Small intestine (tissue), 7 donors: ENCODE data around the gene REXO5. TPM values are rescaled to one million over a fixed set of nuclear protein-coding genes. Genes with fewer than 3 reads are reported as not detected.

ENCODE experiments used
- DNase-seq, 2 donors: peaks; one replicate each; pipeline versions ENCODE4 v3.0.0 to v3.0.0-alpha.2; 2013
- FAIRE-seq: peaks from 2 replicates; lab custom pipeline; 2012; peaks lifted over from hg19 to GRCh38; lab: Jason Lieb, UNC
- H3K27ac ChIP-seq, 3 donors: one replicate each; pipeline ENCODE4 v1.5.1; 2013; ENCODE audit warnings: low read length in 2 of 3, mild to moderate bottlenecking in 2 of 3, control low read depth in 1 of 3, inconsistent platforms in 1 of 3, low read depth in 1 of 3, moderate library complexity in 1 of 3
- H3K27me3 ChIP-seq, 3 donors: one replicate each; pipeline ENCODE4 v1.6.1; 2013; ENCODE audit warnings: low read length in 3 of 3, inconsistent platforms in 1 of 3; ENCODE audit not compliant: control insufficient read depth in 3 of 3, insufficient read depth in 3 of 3
- H3K36me3 ChIP-seq, 3 donors: one replicate each; pipeline ENCODE4 v1.6.1; 2013; ENCODE audit warnings: low read length in 3 of 3, inconsistent platforms in 1 of 3, low read depth in 1 of 3, mild to moderate bottlenecking in 1 of 3, moderate library complexity in 1 of 3; ENCODE audit not compliant: control insufficient read depth in 3 of 3, insufficient read depth in 2 of 3
- H3K4me1 ChIP-seq, 3 donors: one replicate each; pipeline ENCODE4 v1.6.1; 2013; ENCODE audit warnings: low read length in 2 of 3, inconsistent platforms in 1 of 3, low read depth in 1 of 3, mild to moderate bottlenecking in 1 of 3, moderate library complexity in 1 of 3; ENCODE audit not compliant: control insufficient read depth in 3 of 3, insufficient read depth in 2 of 3
- H3K4me3 ChIP-seq, 3 donors: one replicate each; pipeline ENCODE4 v1.5.1; 2013; ENCODE audit warnings: low read length in 3 of 3, control low read depth in 1 of 3, inconsistent platforms in 1 of 3, low read depth in 1 of 3, mild to moderate bottlenecking in 1 of 3, moderate library complexity in 1 of 3
- H3K9me3 ChIP-seq, 2 donors: one replicate each; pipeline ENCODE4 v1.6.1; 2013; ENCODE audit warnings: low read depth in 1 of 2, low read length in 1 of 2; ENCODE audit not compliant: control insufficient read depth in 2 of 2, insufficient read depth in 1 of 2
- WGBS, 3 donors: extraction: QIAGEN DNeasy Blood & Tissue Kit; methylation state at CpG; one replicate each; pipeline ENCODE4 v1.1.7; 2013; 5-methylcytosine and 5-hydroxymethylcytosine counted together
- polyA plus RNA-seq, 4 donors: library from polyadenylated mRNA; stranded (reverse) in 3 of 4; unstranded in 1 of 4; fragments of 200-250 nt in 3 of 4; fragments of 120-200 nt in 1 of 4; gene quantifications; one replicate each; pipeline versions ENCODE4 v1.2.1 to v1.2.3, GENCODE V29; 2013
- donor health status: healthy with polysubstance abuse.
- donor health status: control.
- donor health status: control.
- donor health status: Bipolar disorder and iron deficiency.
- donor health status: healthy.

The REXO5 gene
- polyA plus RNA-seq, 4 donors, result 0.54 to 9.6 (median 3.3) TPM

DNA sequence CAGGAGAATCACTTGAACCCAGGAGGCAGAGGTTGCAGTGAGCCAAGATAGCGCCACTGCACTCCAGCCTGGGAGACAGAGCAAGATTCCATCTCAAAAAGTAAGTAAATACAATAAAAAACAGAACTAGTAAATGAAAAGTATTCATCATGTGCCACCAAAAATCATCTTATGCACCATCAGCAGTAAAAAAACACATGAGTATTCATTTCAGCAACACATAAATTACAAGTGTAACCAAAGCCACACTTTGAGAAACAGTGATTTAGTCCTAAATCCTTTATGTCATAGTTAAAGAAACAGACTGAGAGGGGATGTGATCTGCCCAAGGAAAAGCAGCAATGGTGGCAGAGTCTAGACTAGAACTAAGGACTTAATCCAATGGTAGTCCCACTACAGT lies 80.9 kb downstream of the REXO5 start:
- Histone ChIP-seq H3K4me3 (no peak overlapping the region), H3K27me3 (no peaks in the 10 kb centered on the region), H3K27ac (peak overlapping the region in 1 of 3 donors; percentile 5), H3K4me1 (peaks cover 2 to 61% (median 5%) of the 10 kb centered on the region in 3 donors), H3K36me3 (peaks cover 0 to 25% (median 0%) of the 10 kb centered on the region in 3 donors), H3K9me3 (no peaks in the 10 kb centered on the region)
- DNase-seq (no peak), FAIRE-seq (no peak)
- WGBS, 3 donors, result 92 to 100% (median 100%) methylated on average over 1 of the region's 1 CpG

DNA sequence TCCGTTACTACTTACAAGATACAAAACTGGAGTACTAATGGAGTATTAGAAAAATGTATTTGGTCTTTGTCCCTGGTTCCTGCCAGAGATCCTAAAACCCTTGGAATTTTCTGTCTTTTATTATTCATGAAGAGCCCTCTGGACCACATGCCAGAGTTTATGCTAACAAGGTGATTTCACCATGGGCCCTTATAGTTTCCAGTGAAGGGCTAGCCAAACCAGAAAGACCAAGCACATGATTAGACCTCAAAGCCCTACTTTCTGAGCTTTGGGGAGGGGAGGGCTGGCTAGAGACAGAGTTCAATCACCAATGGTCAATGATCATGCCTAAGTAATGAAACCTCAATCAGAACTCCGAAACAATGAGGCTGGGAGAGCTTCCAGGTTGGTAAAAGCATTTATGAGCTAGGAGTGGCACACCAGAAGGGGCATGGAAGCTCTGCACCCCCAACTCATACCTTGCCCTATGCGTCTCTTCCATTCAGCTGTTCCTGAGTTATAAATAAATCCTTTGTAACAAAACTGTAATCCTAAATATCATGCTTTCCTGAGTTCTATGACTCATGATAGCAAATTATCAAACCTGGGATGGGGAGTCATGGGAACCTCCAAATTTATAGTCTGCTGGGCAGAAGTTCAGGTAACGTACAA lies 83.4 kb downstream of the REXO5 start:
- DNase-seq, result peak; percentile 35 to 42
- Histone ChIP-seq H3K36me3 (peaks cover 0 to 38% (median 0%) of the 10 kb centered on the region in 3 donors), H3K4me3 (no peak overlapping the region), H3K27me3 (no peaks in the 10 kb centered on the region), H3K4me1 (peaks cover 2 to 42% (median 5%) of the 10 kb centered on the region in 3 donors), H3K27ac (peak overlapping the region in 1 of 3 donors; percentile 53), H3K9me3 (no peaks in the 10 kb centered on the region)
- WGBS, 3 donors, result 26 to 71% (median 45%) methylated on average over 4 of the region's 4 CpGs
- FAIRE-seq, result no peak

DNA sequence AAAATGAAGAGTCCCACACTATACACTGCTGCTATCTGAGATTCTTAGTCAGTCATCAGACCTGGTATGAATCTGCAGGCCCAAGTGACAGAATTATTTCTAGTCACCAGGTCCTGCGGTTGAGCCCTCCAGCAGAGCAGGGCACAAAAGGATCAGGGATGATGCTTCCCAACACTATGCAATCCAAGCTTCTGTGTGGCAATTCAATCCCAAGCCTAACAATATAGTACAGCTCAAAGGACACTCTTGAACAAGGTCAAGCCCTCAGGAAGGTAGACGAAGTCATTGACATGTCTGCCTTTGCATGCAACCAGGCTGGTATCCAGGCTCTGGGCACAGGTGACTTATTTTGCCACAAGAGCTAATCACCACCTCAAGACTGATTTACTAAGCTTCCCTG lies 88.1 kb downstream of the REXO5 start:
- no peak for FAIRE-seq
- Histone ChIP-seq H3K9me3 (no peaks in the 10 kb centered on the region), H3K27ac (no peak overlapping the region), H3K4me3 (no peak overlapping the region), H3K27me3 (no peaks in the 10 kb centered on the region), H3K4me1 (peaks cover 2 to 25% (median 12%) of the 10 kb centered on the region in 3 donors), H3K36me3 (peaks cover 0 to 38% (median 0%) of the 10 kb centered on the region in 3 donors)
- 82 to 93% (median 88%) methylated on average over 2 of the region's 2 CpGs for WGBS, 3 donors
- no peak for DNase-seq

DNA sequence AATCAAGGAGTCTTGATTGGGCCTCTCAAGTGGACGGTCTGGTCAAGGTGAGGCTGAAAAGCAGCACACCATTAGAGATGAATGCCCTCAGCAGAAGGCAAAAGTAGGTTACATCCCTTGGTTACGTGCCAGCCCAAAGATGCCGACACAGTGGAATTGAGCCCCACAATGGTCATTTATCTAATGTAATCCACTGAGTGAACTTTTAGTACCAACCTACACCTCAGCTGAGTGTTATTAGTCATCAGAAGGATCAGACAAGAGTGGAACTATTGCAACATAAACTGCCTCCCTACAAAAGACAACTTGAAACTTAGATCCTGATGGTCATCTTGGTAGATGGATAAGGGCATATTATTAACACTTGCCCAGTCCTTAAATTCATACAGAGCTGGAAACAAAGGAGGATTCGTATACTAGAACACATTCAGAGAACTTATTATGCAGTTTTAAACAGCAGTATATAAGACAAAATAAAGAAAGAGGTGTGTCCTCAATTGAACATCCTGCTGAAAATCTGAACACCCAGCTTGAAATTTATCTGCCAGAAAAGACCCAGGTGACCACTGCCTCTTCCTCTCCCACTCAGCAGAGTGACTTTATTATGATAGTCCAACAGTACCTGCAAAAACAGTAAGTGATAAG lies 91.0 kb downstream of the REXO5 start:
- no peaks in the 10 kb centered on the region for H3K27me3 ChIP-seq
- WGBS, 3 donors, result 66 to 87% (median 79%) methylated on average over 4 of the region's 4 CpGs

DNA sequence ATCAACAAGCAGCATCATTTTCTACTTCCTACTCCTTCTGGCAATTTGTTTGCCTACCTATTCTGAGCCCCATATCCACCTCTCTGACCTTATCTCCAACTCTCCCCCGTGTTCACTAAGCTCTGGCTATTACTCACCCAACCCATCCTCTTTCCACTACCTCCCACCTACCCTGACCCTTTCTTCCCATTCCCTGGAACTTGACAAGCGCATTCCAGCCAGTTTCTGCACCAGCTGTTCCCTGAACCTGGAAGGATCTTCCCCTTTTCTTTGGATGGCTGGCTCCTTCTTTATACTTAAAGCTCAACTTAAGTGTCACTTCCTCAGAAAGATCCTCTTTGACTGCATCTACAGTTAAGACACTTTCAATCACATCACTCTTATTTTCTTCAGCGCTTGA lies 91.6 kb downstream of the REXO5 start:
- H3K27ac ChIP-seq, result peak overlapping the region in 1 of 3 donors; percentile 98
- no peak for DNase-seq
- H3K27me3 ChIP-seq, result no peaks in the 10 kb centered on the region
- no peaks in the 10 kb centered on the region for H3K9me3 ChIP-seq
- H3K36me3 ChIP-seq, result peaks cover 0 to 21% (median 0%) of the 10 kb centered on the region in 3 donors
- H3K4me1 ChIP-seq, result peaks cover 2 to 29% (median 18%) of the 10 kb centered on the region in 3 donors
- no peak for FAIRE-seq
- 63 to 72% (median 72%) methylated on average over 3 of the region's 3 CpGs for WGBS, 3 donors
- H3K4me3 ChIP-seq, result peak overlapping the region in 1 of 3 donors; percentile 84

More for the DNA sequence above, 91.0 kb downstream of the REXO5 start:
- FAIRE-seq (no peak), DNase-seq (peak; percentile 70 to 71)
- Histone ChIP-seq H3K36me3 (peaks cover 0 to 19% (median 0%) of the 10 kb centered on the region in 3 donors), H3K4me1 (peaks cover 2 to 24% (median 16%) of the 10 kb centered on the region in 3 donors), H3K27ac (peak overlapping the region in 1 of 3 donors; percentile 98), H3K4me3 (peak overlapping the region in 1 of 3 donors; percentile 84), H3K9me3 (no peaks in the 10 kb centered on the region)

DNA sequence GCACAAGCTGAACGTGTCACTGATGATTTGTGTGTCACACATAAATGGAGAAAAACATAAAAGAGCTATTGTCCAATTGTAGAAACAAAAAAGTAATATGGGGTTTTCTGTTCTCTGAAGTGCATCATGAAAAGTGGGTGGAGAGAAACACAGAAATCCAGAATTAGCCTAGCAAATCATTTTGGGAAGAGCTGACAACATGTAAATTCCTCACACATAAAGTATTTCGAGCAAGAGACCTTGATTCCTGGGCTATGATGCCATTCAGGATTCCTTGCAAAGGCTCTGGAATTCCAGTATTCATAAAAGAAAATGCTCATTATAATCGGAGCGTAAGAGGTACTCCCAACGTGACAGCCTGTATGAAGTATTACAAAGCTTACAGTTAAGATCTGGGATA lies 92.7 kb downstream of the REXO5 start:
- Histone ChIP-seq H3K27me3 (no peaks in the 10 kb centered on the region), H3K4me1 (peaks cover 2 to 39% (median 24%) of the 10 kb centered on the region in 3 donors), H3K4me3 (peak overlapping the region in 2 of 3 donors; percentile 81 to 84), H3K27ac (peak overlapping the region in 2 of 3 donors; percentile 98 to 99), H3K36me3 (peaks cover 0 to 18% (median 0%) of the 10 kb centered on the region in 3 donors), H3K9me3 (no peaks in the 10 kb centered on the region)
- DNase-seq (peak in 1 of 2 donors; percentile 34), FAIRE-seq (no peak)
- WGBS, 3 donors, result 18 to 25% (median 24%) methylated on average over 5 of the region's 5 CpGs

Other genes starting within 250 kb of the REXO5 start
- under 1 TPM in 2 of 4 donors, not detected in 2; 0.18 to 0.50 TPM for gene ACSM2B, start 230.2 kb upstream of the REXO5 start, polyA plus RNA-seq
- under 1 TPM in 3 of 4 donors, not detected in 1; 0.22 to 0.37 (median 0.24) TPM for gene ACSM1, start 108.8 kb upstream of the REXO5 start, polyA plus RNA-seq
- 10 to 100 TPM in 3 of 4 donors, 1 to 10 TPM in 1; 7.6 to 43.2 (median 14.9) TPM for gene THUMPD1, start 64.7 kb upstream of the REXO5 start, polyA plus RNA-seq
- 10 to 100 TPM in 1 of 4 donors, 1 to 10 TPM in 3; 1.8 to 22.5 (median 4.7) TPM for gene ACSM3, start 42.5 kb upstream of the REXO5 start, polyA plus RNA-seq
- 10 to 100 TPM in 3 of 4 donors, 1 to 10 TPM in 1; 10.0 to 36.0 (median 17.2) TPM for gene ERI2, start 55 bp upstream of the REXO5 start, polyA plus RNA-seq
- 10 to 100 TPM in 1 of 4 donors, 1 to 10 TPM in 3; 1.6 to 18.0 (median 3.8) TPM for gene DCUN1D3, start 93.8 kb downstream of the REXO5 start, polyA plus RNA-seq
- gene LYRM1, start 94.2 kb downstream of the REXO5 start, polyA plus RNA-seq, result 10 to 100 TPM; 18.1 to 96.5 (median 45.3) TPM